Measurements from ENCODE around the gene NAV2.

NAV2 gene

GRCh38 chr11:19814421-19814820 is 101.8 kb downstream of the NAV2 start:
- DNase-seq: no peak

DNA sequence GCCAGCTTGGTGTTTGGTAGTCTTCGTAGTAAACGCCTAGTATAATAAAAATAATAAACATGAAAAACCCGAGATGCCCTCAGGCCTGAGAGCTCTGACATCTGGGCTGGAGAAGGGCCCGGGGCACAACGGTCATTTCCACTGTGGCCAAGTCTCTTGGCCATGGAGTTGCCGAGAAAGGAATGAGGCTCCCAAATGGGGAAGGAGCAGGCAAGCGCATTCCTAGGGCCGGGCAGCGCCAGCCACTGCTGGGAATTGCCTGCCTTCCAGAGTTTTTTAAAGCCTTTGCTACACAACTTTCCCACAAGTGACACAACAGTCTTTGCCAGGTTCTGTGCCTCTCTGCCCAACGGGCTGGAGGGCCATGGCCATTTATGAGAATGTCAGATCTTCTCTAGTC is 103.4 kb downstream of the NAV2 start:
- no peak for DNase-seq

- DNase-seq: no peak
These were observed 104.2 kb downstream of the NAV2 start for GRCh38 chr11:19816817-19817216.

GRCh38 chr11:19817265-19817851 is 104.7 kb downstream of the NAV2 start:
- no peak for DNase-seq

DNA sequence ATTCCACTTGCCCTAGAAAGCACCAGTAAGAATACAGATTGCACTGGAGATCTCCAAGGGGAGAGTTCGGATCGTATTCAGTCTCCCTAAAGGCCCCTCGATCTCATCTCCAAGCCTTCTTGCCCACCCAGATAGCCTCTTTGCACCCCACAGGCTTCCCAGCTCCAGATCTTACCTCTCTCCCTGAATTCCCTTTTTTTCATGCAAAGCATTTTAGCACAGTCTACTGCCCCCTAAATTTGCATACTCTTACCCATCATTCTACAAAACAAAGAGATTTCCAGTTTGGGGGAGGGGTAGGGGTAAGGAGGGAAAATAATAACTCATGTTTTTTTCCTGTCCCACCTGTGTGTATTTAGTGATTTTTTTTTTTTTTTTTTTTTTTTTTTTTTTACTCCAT is 105.2 kb downstream of the NAV2 start:
- no peak for DNase-seq

DNA sequence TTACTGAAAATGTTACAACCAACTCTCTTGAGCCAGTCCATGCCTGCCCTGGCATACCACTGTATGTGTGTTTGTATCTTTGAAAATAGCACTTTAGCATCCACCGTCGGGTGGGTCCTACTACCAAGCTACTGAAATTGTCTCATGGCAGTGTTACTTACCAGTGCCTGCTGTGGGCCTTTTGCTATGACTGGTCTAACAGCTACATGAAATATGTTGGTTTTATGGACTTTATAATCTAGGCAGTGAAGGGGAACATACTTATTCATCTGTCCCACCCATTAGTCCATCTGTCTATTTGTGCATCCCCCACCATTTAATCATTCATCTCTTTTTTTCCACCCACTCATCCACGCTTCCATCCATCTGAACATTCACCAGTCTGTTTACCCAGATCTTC is 106.0 kb downstream of the NAV2 start:
- no peak for DNase-seq

GRCh38 chr11:19819148-19819547 is 106.5 kb downstream of the NAV2 start:
- DNase-seq: no peak

GRCh38 chr11:19820100-19820499 is 107.5 kb downstream of the NAV2 start:
- DNase-seq: no peak

DNA sequence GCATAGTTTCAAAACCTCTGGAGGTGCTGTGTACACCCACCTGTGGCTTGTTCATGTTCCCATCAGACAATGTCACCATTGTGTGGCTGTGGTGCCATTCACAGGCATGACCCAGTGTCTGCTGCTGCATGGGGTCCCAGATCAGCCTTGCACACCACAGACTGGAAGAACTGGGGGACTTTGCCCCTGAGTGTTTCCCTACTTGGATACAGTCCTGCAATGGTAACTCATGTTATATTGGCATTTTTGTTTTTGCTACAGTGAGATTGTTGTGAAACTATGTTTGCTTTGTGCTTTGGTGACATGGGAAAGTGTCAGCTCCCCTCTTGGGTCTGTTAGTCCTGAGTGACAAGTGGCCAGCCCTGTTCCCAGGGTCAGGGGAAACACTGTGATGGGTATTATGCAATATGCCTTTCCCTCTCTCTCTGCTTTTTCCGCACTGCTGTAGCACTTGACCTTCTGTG is 108.8 kb downstream of the NAV2 start:
- DNase-seq: no peak

- DNase-seq: no peak
These were observed 109.4 kb downstream of the NAV2 start for GRCh38 chr11:19821993-19822392.

DNA sequence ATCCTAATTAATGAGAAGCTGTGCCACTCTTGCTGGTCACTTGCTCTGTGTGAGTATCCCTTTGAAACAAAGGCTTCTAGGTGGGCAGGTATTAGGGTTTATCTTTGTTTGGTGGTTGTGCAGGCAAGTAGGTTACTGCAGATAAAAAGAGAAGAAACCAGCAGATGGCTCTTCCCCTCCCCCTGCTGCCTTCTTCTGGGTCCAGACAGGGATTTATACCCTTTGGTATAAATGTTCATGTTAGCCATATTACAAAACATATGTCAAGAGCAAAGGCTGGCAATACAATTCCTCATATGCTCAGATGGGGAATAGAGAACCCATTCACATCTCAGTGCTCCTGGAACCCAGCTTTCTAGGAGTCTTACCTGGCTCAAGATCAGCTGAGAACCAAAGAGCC is 109.9 kb downstream of the NAV2 start:
- no peak for DNase-seq

DNA sequence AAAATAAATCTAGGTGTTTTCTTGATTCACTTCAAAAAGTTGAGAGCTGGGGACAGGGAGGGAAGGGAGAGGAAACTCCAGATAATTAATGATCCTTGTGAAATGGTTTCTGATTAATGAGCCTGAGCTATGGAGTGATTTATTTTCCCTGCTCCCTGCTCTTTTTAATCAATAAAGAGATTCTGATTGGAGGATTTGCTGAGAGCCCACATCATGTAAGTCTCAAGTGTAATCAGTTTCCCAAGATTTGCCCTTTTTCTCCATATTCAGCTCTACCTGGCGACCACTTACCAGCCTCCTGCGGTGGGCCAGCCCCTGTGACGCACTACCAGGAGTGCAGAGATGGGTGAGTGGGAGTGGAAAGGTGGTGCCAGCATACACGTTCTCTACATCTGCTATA is 114.0 kb downstream of the NAV2 start:
- no peak for DNase-seq

- no peak for DNase-seq
These were observed 114.9 kb downstream of the NAV2 start for GRCh38 chr11:19827399-19828135.

- no peak for DNase-seq
These were observed 115.9 kb downstream of the NAV2 start for GRCh38 chr11:19828382-19829108.

DNA sequence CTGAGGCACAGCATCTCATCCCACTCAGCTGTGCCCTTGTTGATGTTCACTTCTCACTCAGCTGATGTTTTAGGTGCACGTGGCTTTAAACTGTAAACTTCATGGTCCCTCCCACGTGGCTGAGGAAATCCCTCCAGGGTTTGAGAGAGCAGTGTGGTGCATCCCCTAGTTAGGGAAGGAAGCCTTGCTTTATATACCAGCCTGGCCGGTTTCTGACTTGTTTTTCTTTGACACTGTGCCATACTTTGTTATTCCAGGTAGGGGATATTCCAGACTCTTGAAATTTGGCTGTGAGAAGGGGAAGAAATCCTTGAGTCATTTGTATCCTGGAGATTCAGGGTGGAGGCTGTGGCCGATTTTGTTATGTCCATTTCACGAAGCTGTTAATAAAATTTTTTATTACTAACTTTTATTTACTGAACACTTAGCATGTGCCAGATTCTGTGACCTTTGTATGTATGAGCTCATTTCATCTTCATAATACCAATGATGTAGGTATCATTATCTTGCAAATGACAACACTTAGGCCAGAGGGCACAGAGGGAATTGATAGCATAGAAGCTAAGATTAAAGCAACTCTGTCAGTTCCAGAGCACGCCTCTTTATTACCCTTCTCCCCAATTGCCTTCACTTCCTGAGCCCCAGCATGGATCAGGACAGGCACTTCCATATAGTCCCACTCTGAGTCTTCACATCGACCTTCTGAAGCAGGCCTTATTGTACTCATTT is 116.6 kb downstream of the NAV2 start:
- DNase-seq: no peak

DNA sequence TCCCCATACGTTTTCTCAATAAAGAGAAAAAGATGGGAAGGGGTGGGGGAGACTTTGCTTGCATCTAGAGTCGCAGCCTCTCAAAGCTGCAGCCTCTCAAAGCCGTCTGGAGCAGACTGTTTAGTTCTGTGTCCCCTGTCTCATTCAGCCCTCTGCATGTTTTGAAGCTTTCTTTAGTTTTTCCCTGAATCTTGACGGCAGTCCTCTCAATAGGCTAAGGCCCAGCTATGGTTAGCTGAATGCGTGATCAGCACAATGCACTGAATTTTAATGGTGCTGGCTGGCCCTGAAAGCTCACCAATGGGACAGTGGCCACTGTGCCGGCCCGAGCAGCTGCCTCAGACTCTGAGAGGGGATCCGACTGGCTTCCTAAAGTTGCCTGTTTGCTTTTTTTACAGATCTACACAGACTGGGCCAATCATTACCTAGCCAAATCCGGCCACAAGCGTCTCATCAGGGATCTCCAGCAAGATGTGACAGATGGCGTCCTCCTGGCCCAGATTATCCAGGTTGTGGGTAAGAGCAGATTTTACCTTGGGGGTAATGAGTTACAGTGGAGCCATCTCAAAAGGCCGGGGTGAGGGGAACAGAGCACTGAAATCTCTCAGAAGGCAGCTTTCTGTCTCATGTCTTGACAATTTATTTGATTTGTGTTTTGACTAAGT is 119.6 kb downstream of the NAV2 start:
- no peak for DNase-seq

DNA sequence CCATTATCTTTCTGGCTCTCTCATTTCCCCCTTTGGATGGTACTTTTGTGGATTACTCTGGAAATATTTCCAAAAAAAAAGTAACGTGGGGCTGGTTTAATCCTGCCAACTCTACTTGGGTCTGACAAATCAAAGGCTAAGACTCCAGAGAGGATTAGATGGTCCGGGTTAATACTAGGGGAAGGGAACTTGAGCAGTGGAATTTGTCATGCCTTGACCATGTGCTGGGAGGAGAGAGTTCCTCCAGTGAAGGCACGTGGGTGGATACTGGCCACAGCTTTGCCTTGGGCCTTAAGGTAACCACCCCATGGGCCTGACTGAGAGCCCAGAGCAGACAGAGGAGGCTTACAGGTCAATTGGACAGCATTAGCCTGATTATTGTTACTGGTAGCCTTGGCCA is 120.3 kb downstream of the NAV2 start:
- DNase-seq: no peak

- DNase-seq: no peak
These were observed 122.1 kb downstream of the NAV2 start for GRCh38 chr11:19834771-19835170.

DNA sequence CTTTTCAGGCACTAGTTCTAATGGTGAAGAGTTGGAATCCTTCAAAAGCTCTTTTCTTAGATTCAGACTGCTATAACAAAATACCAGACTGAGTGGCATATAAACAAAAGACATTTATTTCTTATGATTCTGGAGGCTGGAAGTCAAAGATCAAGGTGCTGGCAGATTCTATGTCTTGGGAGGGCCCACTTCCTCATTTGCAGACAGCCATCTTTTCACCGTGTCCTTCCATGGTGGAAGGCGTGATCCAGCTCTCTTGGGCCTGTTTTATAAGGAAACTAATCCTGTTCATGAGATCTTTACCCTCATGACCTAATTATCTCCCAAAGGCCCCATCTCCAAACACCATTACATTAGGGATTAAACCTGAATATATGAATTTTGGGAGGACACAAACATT is 124.0 kb downstream of the NAV2 start:
- no peak for DNase-seq

DNA sequence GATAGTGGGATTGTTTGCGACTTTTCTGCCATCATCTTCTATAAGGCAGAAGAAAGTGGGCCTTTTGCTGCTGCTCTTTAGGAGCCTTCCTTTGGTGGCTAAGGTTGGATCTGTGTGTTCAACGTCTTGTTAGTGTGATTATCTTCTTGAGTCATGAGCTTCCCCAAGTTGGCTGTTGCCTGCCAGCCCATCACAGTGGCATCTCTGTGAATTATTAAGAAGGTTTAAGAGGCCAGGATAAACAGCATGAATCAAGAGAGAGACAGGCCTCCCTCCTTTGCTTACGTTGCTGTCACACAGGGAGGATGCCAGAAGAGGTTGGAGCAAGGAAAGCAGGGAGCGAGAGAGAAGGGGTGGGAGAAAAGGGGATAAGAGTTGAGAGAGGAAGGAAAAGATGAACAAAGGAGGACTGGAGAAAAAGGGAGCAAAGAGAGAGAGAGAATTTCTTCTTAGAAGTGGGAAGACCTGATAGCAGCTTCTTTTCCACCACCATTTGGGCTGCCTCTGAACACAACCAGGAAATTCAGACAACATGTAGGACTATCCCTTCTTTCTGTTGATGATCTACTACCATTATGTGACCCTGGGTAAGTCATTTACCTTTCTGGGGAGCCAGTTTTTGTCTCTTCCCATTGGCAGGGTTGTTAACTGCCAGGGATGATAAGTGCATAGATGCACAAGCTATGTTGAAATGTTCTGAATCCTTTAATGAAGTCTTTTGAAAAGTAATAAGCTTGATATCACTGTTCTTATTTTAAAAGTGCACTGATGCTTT is 126.5 kb downstream of the NAV2 start:
- no peak for DNase-seq

DNA sequence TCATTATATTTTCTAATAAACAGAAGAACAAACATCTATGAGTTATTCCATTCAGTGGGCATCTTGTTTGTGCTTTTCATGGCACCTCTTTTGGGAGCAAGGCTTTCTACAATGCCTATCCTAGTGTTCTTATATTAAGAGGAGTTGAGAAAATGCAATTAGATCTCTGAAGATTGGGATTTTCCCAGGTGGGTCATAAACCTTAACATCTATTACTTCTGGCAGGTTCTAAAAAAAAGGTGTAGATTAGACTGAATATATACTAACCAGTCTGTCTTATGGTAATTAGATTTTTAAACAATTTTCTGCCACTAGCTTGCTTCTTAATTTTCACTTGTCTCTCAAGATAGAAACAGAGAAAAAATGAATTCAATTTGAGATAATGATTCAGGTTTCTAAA is 128.3 kb downstream of the NAV2 start:
- no peak for DNase-seq

GRCh38 chr11:19842505-19842904 is 129.9 kb downstream of the NAV2 start:
- DNase-seq: no peak
